PC-3 (cell line): ENCODE data around the gene KCNJ5.

ENCODE experiments used
- CTCF ChIP-seq: fragments of 300-600 bp; sonication (generic); conservative IDR thresholded peaks from 2 replicates; pipeline ENCODE4 v1.5.1; 2017; ENCODE audit warnings: antibody characterized with exemption, low read depth, mild to moderate bottlenecking, low read length
- EZH2 ChIP-seq: fragments of 300-600 bp; sonication (generic); IDR thresholded peaks from one replicate; pipeline ENCODE4 v1.6.1; 2017; ENCODE audit warnings: antibody characterized with exemption, mild to moderate bottlenecking, low read length; ENCODE audit not compliant: unreplicated experiment
- EZH2phosphoT487 ChIP-seq: fragments of 300-600 bp; sonication (generic); IDR thresholded peaks from 2 replicates; pipeline ENCODE4 v1.6.1; 2018; ENCODE audit warnings: mild to moderate bottlenecking, antibody characterized with exemption, low read length, borderline replicate concordance

DNA sequence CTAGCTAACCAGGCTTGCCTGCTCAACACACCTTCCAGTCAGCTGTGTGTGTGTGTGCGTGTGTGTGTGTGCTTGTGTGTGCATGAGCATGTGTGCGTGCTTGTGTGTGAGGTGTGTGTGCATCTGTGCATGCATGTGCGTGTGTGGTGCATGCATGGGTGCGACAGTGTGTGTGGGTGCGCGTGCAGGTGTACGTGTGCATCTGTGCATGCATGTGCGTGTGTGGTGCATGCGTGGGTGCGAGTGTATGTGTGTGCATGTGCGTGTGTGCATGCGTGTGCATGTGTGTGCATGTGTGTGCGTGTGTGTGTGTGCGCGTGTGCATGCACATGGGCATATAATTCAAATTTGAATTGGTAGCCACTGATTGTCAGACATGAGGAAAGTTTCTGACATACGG, 62.0 kb downstream of the KCNJ5 start:
- TF ChIP-seq CTCF (no peak), EZH2 (no peak), EZH2phosphoT487 (no peak)
